GM20000 (cell line): Measurements from ENCODE around the gene LRRC27.

Source experiments
- DNase-seq: peaks from one replicate; pipeline ENCODE4 v3.0.0; 2012; ENCODE audit warnings: low spot score
- TF ChIP-seq, protein P1 (sequence below): IDR thresholded peaks from 2 replicates; pipeline ENCODE4 v1.5.1; 2012; ENCODE audit warnings: mild to moderate bottlenecking, control low read depth; ENCODE audit errors: extremely low read depth, missing control alignments

The LRRC27 gene

DNA sequence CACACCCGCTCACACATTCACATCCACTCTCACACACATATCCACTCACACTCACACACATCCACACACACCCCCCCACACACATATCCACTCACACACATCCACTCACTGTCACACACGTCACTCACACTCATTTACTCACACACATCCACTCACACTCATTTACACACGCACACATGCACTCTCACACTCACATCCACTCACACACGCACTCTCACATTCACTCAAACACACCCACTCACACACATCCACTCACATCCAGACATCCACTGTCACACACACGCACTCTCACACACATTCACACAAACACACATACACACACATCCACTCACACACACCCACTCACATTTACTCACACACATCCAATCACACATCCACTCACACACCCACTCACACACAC lies 83.3 kb downstream of the LRRC27 start:
- DNase-seq, result no peak
- TF ChIP-seq, protein P1, sequence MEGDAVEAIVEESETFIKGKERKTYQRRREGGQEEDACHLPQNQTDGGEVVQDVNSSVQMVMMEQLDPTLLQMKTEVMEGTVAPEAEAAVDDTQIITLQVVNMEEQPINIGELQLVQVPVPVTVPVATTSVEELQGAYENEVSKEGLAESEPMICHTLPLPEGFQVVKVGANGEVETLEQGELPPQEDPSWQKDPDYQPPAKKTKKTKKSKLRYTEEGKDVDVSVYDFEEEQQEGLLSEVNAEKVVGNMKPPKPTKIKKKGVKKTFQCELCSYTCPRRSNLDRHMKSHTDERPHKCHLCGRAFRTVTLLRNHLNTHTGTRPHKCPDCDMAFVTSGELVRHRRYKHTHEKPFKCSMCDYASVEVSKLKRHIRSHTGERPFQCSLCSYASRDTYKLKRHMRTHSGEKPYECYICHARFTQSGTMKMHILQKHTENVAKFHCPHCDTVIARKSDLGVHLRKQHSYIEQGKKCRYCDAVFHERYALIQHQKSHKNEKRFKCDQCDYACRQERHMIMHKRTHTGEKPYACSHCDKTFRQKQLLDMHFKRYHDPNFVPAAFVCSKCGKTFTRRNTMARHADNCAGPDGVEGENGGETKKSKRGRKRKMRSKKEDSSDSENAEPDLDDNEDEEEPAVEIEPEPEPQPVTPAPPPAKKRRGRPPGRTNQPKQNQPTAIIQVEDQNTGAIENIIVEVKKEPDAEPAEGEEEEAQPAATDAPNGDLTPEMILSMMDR, result no peak

DNA sequence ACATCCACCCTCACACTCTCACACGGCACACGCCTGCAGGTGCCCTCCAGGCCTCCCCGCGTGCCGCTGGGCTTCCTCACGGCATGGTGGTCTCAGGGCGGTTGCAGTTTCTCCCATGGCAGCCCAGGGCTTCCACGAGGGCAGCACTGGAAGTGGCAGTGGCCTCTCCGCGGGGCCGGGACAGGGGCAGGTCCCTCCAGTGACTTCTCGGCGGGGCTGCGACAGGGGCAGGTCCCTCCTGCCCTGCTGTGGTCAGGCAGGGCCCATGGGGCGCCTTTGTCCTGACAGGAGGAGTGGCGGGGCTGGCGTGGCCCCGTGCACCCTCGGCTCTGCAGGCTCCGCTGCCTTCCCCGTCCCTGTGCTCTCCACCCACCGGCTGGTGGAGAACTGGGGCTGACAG lies 84.0 kb downstream of the LRRC27 start:
- no peak for DNase-seq
- TF ChIP-seq, protein P1, result no peak

DNA sequence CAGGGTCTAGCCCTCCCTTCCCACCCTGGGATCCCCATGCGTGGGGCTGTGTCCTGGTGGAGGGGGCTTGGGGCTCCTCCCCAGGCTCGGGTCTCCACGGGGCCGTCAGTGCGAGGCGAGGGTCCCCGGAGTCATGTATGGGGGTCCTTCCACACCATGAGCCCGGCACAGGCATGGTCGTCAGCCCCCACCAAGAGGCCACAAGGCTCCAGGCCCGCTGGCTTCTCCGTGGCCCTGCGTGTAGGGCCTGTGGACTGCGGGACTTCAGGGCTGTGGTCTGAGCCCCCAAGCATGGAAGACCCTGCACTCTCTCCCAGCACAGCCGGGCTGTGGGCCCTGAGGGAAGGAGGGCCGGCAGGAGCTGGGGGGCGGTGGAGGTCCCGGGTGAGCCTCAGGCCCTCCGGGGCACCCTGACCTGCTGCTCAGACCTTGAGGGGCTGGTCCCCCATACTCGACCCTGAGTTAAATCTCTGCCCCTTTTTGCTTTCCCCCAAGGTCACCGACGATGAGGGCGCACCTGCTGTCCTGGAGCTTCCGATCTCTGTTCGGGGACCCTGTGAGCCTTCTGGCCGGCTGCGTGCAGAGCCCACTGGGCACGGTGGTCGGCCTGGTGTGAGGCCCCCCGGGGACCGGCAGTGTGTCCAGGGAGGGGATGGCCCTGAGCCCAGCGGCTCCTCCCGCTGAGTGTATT lies 84.7 kb downstream of the LRRC27 start:
- DNase-seq, result peak; percentile 28
- TF ChIP-seq, protein P1, result no peak

DNA sequence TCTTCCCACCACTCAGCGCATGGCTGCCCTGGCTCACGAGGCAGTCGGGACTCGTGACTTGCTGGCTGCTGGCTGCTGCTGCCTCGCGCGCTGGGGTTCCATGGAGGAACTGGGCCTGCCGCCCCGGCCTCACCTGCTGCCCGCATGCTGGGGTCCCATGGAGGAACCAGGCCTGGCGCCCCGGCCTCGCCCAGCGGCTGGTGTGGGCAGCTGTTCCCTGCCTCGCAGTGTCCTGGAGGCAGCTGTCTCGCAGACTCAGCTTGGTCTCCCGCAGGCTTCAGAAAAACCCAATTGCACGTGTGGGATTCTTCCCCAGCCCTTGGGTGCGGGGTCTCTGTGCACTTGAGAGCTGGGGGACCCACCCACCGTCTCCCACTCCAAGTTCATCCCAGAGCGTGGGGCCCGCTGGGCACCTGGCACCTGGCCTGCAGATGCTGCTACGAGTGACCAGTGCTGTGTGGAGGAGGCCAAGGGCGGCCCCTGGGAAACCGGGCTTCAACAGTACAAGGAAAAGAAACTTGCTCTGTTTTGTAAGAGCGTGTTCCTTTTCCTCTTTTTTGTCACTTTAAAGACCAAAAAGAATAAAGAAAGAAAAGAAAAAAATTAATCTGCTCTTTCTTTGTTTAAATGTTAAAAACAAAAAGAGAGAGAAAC lies 85.4 kb downstream of the LRRC27 start:
- TF ChIP-seq, protein P1, result no peak
- peak; percentile 30 for DNase-seq

DNA sequence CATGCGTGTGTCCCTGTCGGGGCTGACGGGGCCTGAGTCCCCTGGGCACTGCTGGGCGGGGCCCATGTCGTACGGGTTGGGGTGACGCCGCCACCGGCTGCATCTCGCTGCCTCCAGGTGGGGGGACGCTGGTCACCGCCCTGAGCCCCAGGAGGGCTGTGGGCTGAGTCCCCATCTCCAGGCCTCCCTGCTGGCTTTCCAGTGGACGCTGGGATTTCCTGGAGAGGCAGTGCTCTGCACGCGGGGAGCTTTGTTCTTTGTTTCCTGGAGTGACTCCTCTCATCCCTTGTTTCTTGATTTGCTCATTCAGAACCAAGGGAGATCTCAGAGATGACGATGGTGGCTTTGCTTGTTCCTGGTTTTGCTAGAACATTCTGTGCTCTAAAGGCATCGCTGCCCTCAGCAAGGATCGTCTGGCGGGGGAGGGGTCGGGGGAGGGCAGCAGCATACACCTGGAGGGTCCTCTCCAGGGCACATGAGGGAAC lies 86.0 kb downstream of the LRRC27 start:
- TF ChIP-seq, protein P1, result no peak
- DNase-seq, result peak; percentile 36

DNA sequence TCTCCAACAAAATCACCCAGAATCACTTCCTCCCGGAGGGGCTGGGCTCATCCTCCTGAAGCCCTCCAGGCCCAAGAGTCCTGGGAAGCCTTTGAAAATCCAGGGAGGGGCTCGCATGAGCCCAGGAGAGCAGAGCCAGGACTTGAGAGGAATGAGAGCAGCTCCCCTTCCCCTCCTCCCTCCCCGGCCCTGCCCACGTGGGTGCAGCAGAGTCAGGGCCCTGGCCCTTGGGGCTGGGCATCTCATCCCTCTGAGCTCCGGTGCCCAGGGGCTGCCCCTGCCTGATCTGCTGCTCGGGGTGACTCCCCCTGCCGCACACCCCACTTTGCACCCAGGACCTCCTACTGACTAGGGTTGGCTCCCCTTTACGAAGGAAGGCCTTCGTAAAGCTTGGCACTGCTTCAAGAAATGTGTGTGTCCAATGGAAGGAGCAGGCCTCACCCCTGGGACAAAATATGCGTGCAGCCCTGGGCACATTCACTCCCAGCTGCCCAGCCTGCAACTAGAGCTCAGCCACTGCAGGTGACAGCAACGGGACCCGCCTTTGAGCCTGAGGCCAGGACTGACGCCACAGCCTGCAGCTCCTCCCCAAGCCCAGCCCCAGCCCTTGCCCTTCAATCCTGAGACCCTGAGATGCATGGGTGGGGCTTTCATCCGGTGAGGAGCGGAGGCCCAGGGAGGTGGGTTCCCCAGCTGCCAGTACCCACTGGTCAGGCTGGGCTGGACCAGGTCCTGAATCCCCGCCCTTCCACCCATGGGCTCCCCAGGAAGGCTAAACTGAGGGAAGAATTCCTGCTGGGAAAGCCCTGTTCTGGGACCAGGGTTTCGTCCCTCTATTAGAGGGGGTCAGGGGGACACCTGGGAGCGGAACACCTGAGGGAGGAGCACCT lies 86.8 kb downstream of the LRRC27 start:
- TF ChIP-seq, protein P1, result no peak
- DNase-seq, result peak; percentile 44
